ENCODE results near the gene PTPRN2. TPM values are rescaled to one million over a fixed set of nuclear protein-coding genes. Genes with fewer than 3 reads are reported as not detected.
A peak's percentile ranks its signal among the peaks of the same experiment; 100 is the strongest.

PTPRN2 gene
- total and polyA plus RNA-seq, 7 donors, result 3.2 to 7.1 (median 5.5) TPM

GRCh38 chr7:157618823-157619606 is 968.6 kb downstream of the PTPRN2 start:
- Histone ChIP-seq H3K4me3 (no peak overlapping the region), H3K36me3 (no peaks in the 10 kb centered on the region), H3K4me1 (peaks cover 0 to 1% (median 0%) of the 10 kb centered on the region in 4 donors), H3K9me3 (no peaks in the 10 kb centered on the region), H3K27ac (no peak overlapping the region), H3K27me3 (no peaks in the 10 kb centered on the region)
- intact Hi-C loops (cut with DNase I), result no loop called here
- WGBS, 2 donors, result 81 to 91% methylated on average over 21 of the region's 21 CpGs
- TF ChIP-seq POLR2AphosphoS5 (IDR thresholded peaks at IDR 0.05), result no peak
- TF ChIP-seq, protein P1, sequence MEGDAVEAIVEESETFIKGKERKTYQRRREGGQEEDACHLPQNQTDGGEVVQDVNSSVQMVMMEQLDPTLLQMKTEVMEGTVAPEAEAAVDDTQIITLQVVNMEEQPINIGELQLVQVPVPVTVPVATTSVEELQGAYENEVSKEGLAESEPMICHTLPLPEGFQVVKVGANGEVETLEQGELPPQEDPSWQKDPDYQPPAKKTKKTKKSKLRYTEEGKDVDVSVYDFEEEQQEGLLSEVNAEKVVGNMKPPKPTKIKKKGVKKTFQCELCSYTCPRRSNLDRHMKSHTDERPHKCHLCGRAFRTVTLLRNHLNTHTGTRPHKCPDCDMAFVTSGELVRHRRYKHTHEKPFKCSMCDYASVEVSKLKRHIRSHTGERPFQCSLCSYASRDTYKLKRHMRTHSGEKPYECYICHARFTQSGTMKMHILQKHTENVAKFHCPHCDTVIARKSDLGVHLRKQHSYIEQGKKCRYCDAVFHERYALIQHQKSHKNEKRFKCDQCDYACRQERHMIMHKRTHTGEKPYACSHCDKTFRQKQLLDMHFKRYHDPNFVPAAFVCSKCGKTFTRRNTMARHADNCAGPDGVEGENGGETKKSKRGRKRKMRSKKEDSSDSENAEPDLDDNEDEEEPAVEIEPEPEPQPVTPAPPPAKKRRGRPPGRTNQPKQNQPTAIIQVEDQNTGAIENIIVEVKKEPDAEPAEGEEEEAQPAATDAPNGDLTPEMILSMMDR (IDR thresholded peaks at IDR 0.05), result no peak
- no peak for TF ChIP-seq POLR2A (IDR thresholded peaks at IDR 0.05)
- TF ChIP-seq EP300 (IDR thresholded peaks at IDR 0.05), result no peak
- DNase-seq, result peak; percentile 55

GRCh38 chr7:157618091-157618726 is 969.4 kb downstream of the PTPRN2 start:
- no peak overlapping the region for H3K4me3 ChIP-seq
- intact Hi-C loops (cut with DNase I), result no loop called here
- TF ChIP-seq, protein P1 (IDR thresholded peaks at IDR 0.05), result no peak
- TF ChIP-seq POLR2AphosphoS5 (IDR thresholded peaks at IDR 0.05), result no peak
- H3K27ac ChIP-seq, result no peak overlapping the region
- H3K27me3 ChIP-seq, result no peaks in the 10 kb centered on the region
- H3K36me3 ChIP-seq, result no peaks in the 10 kb centered on the region
- H3K9me3 ChIP-seq, result no peaks in the 10 kb centered on the region
- DNase-seq, result no peak
- H3K4me1 ChIP-seq, result peaks cover 0 to 9% (median 3%) of the 10 kb centered on the region in 4 donors
- WGBS, 2 donors, result 92 to 93% methylated on average over 26 of the region's 26 CpGs

GRCh38 chr7:157617401-157617800 is 970.2 kb downstream of the PTPRN2 start:
- Histone ChIP-seq H3K9me3 (no peaks in the 10 kb centered on the region), H3K27ac (no peak overlapping the region), H3K4me3 (no peak overlapping the region), H3K36me3 (no peaks in the 10 kb centered on the region), H3K27me3 (no peaks in the 10 kb centered on the region), H3K4me1 (peaks cover 0 to 17% (median 6%) of the 10 kb centered on the region in 4 donors)
- no peak for DNase-seq
- intact Hi-C loops (cut with DNase I), result no loop called here
- WGBS, 2 donors, result 93 to 95% methylated on average over 19 of the region's 19 CpGs
- TF ChIP-seq EP300 (IDR thresholded peaks at IDR 0.05) (no peak), POLR2AphosphoS5 (IDR thresholded peaks at IDR 0.05) (no peak), POLR2A (IDR thresholded peaks at IDR 0.05) (no peak)
- TF ChIP-seq, protein P1 (IDR thresholded peaks at IDR 0.05), result no peak

DNA sequence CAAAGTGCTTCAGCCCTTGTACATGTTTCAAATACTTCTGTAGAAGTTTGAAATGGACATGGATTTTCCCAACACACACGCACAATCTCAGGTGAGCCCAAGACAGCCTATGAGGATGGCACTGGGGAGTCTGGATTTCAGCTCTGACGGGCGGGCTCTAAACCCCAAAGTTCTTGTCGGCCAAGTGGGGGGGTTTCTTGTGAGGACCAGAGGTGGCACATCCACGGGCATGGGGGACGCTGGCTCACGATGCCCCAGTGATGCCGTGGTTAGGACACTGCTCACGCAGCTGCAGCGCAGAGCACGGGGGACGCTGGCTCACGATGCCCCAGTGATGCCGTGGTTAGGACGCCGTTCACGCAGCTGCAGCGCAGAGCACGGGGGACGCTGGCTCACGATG is 970.7 kb downstream of the PTPRN2 start:
- no peaks in the 10 kb centered on the region for H3K27me3 ChIP-seq
- intact Hi-C loops (cut with DNase I), result no loop called here
- WGBS, 2 donors, result 95 to 96% methylated on average over 21 of the region's 21 CpGs
- H3K9me3 ChIP-seq, result no peaks in the 10 kb centered on the region
- peaks cover 0 to 19% (median 6%) of the 10 kb centered on the region in 4 donors for H3K4me1 ChIP-seq
- no peaks in the 10 kb centered on the region for H3K36me3 ChIP-seq
- TF ChIP-seq POLR2A (IDR thresholded peaks at IDR 0.05), result no peak
- TF ChIP-seq, protein P1 (IDR thresholded peaks at IDR 0.05), result no peak
- no peak for TF ChIP-seq POLR2AphosphoS5 (IDR thresholded peaks at IDR 0.05)
- no peak for TF ChIP-seq EP300 (IDR thresholded peaks at IDR 0.05)
- no peak overlapping the region for H3K4me3 ChIP-seq
- no peak for DNase-seq
- H3K27ac ChIP-seq, result no peak overlapping the region

Measured in sigmoid colon (tissue), 7 donors.